ENCODE data around the gene WDR82. TPM values are rescaled to one million over a fixed set of nuclear protein-coding genes. Genes with fewer than 3 reads are reported as not detected.

WDR82 gene
- total RNA-seq, 2 experiments from 2014 or later = 134 to 140 TPM

GRCh38 chr3:52233968-52234367, 44.5 kb downstream of the WDR82 start:
- Mint-ChIP-seq H3K9me3 (no peaks in the 10 kb centered on the region), H3K4me3 (peak overlapping the region; percentile 10), H3K4me1 (peaks cover 48% of the 10 kb centered on the region), H3K27ac (peak overlapping the region; percentile 74), H3K36me3 (peaks cover 23% of the 10 kb centered on the region), H3K27me3 (no peaks in the 10 kb centered on the region)
- ATAC-seq (ENCODE audit: low read depth) (no peak), DNase-seq (no peak)
- POLR2A ChIA-PET = interaction anchor here (1.3 to 30.7 kb wide), 5 partner anchors 9 to 44 kb away, joined by 3 to 1053 read pairs (median 18); partner anchors contain the start of genes GLYCTK, PPM1M, TLR9 and WDR82

- Mint-ChIP-seq H3K27me3 (no peaks in the 10 kb centered on the region), H3K4me1 (peaks cover 45% of the 10 kb centered on the region), H3K27ac (peak overlapping the region; percentile 74), H3K36me3 (peaks cover 23% of the 10 kb centered on the region), H3K4me3 (peak overlapping the region; percentile 8), H3K9me3 (no peaks in the 10 kb centered on the region)
- no peak for DNase-seq
- POLR2A ChIA-PET = interaction anchor here (1.0 to 30.7 kb wide), 4 partner anchors 10 to 45 kb away, joined by 3 to 1053 read pairs (median 79); partner anchors contain the start of genes GLYCTK, TLR9 and WDR82
- no peak for ATAC-seq (ENCODE audit: low read depth)
These were observed 45.3 kb downstream of the WDR82 start for GRCh38 chr3:52233108-52233591.

GRCh38 chr3:52232279-52233107, 46.0 kb downstream of the WDR82 start:
- no peak for DNase-seq
- Mint-ChIP-seq H3K4me3 (peak overlapping the region; percentile 52), H3K27ac (peak overlapping the region; percentile 74), H3K9me3 (no peaks in the 10 kb centered on the region), H3K27me3 (no peaks in the 10 kb centered on the region), H3K4me1 (peaks cover 45% of the 10 kb centered on the region), H3K36me3 (peaks cover 23% of the 10 kb centered on the region)
- POLR2A ChIA-PET = interaction anchor here (1.0 to 30.7 kb wide), 7 partner anchors 8 to 214 kb away, joined by 3 to 1053 read pairs (median 12); partner anchors contain the start of genes GLYCTK and WDR82
- ATAC-seq (ENCODE audit: low read depth) = no peak

DNA sequence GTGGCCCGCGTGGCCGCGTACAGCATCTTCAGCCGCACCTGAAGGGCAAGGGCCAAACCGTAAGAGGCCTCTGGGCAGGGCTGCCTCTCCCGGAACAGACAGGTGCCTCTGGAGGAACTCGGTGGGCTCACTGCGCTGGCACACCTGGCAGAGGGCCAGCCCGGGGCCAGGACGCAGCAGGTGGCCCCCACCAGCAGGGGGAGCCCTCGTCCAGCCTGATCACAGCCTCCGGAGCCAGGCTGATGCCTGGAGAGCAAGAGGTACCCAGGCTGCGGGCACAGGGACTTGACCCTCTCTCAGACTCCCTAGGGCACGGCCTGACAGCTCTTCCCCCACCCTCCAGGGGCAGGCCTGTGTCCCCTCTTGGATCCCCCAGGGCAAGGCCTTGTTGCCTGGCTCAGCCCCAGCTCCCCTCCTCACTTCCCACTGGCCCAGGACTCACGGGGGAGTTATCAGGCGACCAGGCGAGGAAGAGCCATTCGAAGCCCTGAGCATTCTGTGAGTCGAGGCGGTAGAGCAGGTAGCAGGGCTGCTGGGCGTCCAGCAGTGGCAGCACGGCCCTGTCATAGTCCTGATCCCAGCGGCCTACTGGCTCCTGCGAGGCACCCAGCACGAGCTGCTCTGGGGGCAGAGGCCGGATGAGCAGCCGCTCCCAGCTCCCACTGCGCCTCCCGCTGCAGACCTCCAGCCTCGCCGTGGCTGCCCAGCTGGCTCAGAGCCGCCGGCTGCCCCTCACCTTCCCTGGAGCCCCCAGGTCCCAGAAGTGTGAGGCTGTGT, 46.8 kb downstream of the WDR82 start:
- Mint-ChIP-seq H3K27me3 (no peaks in the 10 kb centered on the region), H3K4me1 (peaks cover 44% of the 10 kb centered on the region), H3K36me3 (peaks cover 23% of the 10 kb centered on the region), H3K9me3 (no peaks in the 10 kb centered on the region), H3K4me3 (peak overlapping the region; percentile 50), H3K27ac (peak overlapping the region; percentile 75)
- ATAC-seq (ENCODE audit: low read depth) (peak; percentile 78), DNase-seq (peak; percentile 94)
- POLR2A ChIA-PET = interaction anchor here (0.6 to 30.7 kb wide), 9 partner anchors 9 to 215 kb away, joined by 3 to 1053 read pairs (median 4); partner anchors contain the start of genes GLYCTK and WDR82

DNA sequence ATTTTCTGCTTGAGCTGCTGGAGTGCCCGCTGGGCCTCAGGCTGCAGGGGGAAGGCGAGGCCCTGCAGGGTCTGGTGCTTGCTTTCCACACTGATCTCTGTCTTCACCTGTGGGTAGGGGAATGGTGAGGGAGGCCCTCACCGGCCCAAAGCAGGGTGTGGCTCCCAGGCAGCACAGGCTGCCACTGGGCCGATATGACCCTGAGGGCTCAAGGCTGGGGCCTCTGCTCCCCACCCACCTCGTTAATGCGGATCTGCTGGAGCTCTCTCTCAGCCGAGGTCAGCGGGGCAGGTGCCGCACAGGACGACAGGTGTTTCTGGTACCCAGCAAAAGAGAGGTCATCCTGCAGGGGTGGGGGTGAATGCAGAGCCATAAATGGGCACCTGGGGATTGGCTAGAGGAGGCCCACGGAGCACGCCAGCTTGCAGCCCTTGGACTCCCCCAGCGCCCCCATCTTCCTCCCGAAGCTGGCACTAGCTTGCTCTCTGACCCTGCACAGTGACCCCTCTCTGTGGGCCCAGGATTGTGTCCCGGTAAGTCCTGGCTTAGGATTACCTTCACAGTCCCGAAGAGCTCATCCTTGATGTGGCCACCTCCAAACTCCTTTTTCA, 47.5 kb downstream of the WDR82 start:
- POLR2A ChIA-PET = interaction anchor here (0.8 to 30.7 kb wide), 8 partner anchors 10 to 215 kb away, joined by 3 to 1053 read pairs (median 8); partner anchors contain the start of genes GLYCTK and WDR82
- Mint-ChIP-seq H3K4me1 (peaks cover 47% of the 10 kb centered on the region), H3K36me3 (peaks cover 21% of the 10 kb centered on the region), H3K9me3 (no peaks in the 10 kb centered on the region), H3K4me3 (no peak overlapping the region), H3K27ac (peak overlapping the region; percentile 75), H3K27me3 (no peaks in the 10 kb centered on the region)
- DNase-seq (no peak), ATAC-seq (ENCODE audit: low read depth) (no peak)

- no peak for DNase-seq
- Mint-ChIP-seq H3K9me3 (no peaks in the 10 kb centered on the region), H3K36me3 (peaks cover 16% of the 10 kb centered on the region)
These were observed 48.0 kb downstream of the WDR82 start for GRCh38 chr3:52230461-52230860.

GRCh38 chr3:52229656-52230055, 48.8 kb downstream of the WDR82 start:
- peaks cover 16% of the 10 kb centered on the region for H3K36me3 Mint-ChIP-seq
- ATAC-seq (ENCODE audit: low read depth) = no peak
- DNase-seq = peak; percentile 26
- H3K27ac Mint-ChIP-seq = no peak overlapping the region
- H3K27me3 Mint-ChIP-seq = no peaks in the 10 kb centered on the region
- peaks cover 50% of the 10 kb centered on the region for H3K4me1 Mint-ChIP-seq
- no peak overlapping the region for H3K4me3 Mint-ChIP-seq
- POLR2A ChIA-PET = interaction anchor here (0.6 to 3.7 kb wide), 5 partner anchors 9 to 183 kb away, joined by 3 to 30 read pairs (median 3); partner anchors contain the start of gene WDR82
- no peaks in the 10 kb centered on the region for H3K9me3 Mint-ChIP-seq

More at GRCh38 chr3:52230461-52230860, 48.0 kb downstream of the WDR82 start:
- Mint-ChIP-seq H3K4me3 (no peak overlapping the region), H3K4me1 (peaks cover 50% of the 10 kb centered on the region), H3K27me3 (no peaks in the 10 kb centered on the region), H3K27ac (no peak overlapping the region)
- POLR2A ChIA-PET = interaction anchor here (0.6 to 30.7 kb wide), 6 partner anchors 9 to 182 kb away, joined by 3 to 1053 read pairs (median 16); partner anchors contain the start of genes GLYCTK and WDR82
- ATAC-seq (ENCODE audit: low read depth) = no peak

GRCh38 chr3:52228751-52229291, 49.6 kb downstream of the WDR82 start:
- Mint-ChIP-seq H3K4me1 (peaks cover 52% of the 10 kb centered on the region), H3K36me3 (peaks cover 18% of the 10 kb centered on the region)
- DNase-seq = no peak

DNA sequence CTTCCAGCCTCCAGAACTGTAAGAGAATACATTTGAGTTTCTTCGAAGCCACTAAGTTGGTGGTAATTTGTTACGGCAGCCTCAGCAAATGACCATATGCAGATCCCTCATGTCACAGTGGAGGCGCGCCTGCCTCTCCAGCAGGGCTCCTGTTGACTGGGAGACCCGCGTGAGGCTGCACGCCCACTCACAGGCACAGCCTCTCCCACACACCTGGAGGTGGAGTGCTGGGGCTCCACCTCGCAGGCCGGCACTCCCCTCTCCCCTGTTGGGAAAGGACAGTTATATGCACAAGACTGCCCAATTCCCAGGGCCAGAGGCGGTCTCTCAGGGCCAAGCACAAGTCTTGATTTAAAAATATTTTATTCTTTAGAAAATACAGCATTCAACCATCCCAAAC, 50.2 kb downstream of the WDR82 start:
- H3K27ac Mint-ChIP-seq = no peak overlapping the region
- H3K4me1 Mint-ChIP-seq = peaks cover 54% of the 10 kb centered on the region
- POLR2A ChIA-PET = no interaction called here
- no peaks in the 10 kb centered on the region for H3K9me3 Mint-ChIP-seq
- ATAC-seq (ENCODE audit: low read depth) (no peak), DNase-seq (peak; percentile 32)
- no peaks in the 10 kb centered on the region for H3K27me3 Mint-ChIP-seq
- H3K36me3 Mint-ChIP-seq = peaks cover 18% of the 10 kb centered on the region
- H3K4me3 Mint-ChIP-seq = no peak overlapping the region

More at GRCh38 chr3:52228751-52229291, 49.6 kb downstream of the WDR82 start:
- Mint-ChIP-seq H3K4me3 (no peak overlapping the region), H3K9me3 (no peaks in the 10 kb centered on the region), H3K27ac (no peak overlapping the region), H3K27me3 (no peaks in the 10 kb centered on the region)
- ATAC-seq (ENCODE audit: low read depth) = no peak
- POLR2A ChIA-PET = interaction anchor here (1.0 kb wide), 2 partner anchors 28 to 50 kb away, joined by 3 read pairs; partner anchors contain the start of gene WDR82

- POLR2A ChIA-PET = interaction anchor here (1.0 to 9.0 kb wide), 3 partner anchors 9 to 61 kb away, joined by 3 to 128 read pairs (median 50); partner anchors contain the start of genes TWF2 and WDR82
- H3K27ac Mint-ChIP-seq = peak overlapping the region; percentile 79
- no peak for ATAC-seq (ENCODE audit: low read depth)
- H3K27me3 Mint-ChIP-seq = no peaks in the 10 kb centered on the region
- H3K36me3 Mint-ChIP-seq = peaks cover 18% of the 10 kb centered on the region
- H3K4me1 Mint-ChIP-seq = peaks cover 57% of the 10 kb centered on the region
- DNase-seq = no peak
- H3K4me3 Mint-ChIP-seq = no peak overlapping the region
- no peaks in the 10 kb centered on the region for H3K9me3 Mint-ChIP-seq
These were observed 50.7 kb downstream of the WDR82 start for GRCh38 chr3:52227766-52228165.

DNA sequence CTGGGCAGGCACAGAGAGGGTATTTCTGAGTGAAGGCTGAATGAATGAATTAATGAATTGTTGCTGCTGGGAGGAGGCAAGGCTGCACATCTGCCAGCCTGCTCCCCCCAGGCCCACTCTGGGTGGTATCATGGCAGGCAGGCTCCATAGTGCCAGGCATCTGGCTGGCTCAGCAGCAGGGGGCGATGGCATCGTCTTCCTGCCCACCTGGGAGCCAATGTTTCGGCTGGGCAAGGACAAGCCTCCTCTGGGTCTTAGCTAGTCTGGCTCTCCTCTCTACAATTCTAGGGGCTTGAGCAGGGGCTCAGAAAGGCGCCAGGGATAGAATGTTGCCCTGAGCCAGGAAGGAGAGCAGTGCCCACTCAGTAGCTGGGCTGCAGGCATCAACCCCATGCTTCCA, 51.3 kb downstream of the WDR82 start:
- Mint-ChIP-seq H3K4me1 (peaks cover 55% of the 10 kb centered on the region), H3K27ac (peak overlapping the region; percentile 79), H3K36me3 (peaks cover 20% of the 10 kb centered on the region), H3K27me3 (no peaks in the 10 kb centered on the region), H3K9me3 (no peaks in the 10 kb centered on the region), H3K4me3 (no peak overlapping the region)
- DNase-seq = no peak
- POLR2A ChIA-PET = interaction anchor here (1.0 to 9.0 kb wide), 4 partner anchors 10 to 62 kb away, joined by 3 to 128 read pairs (median 29); partner anchors contain the start of genes TWF2 and WDR82
- no peak for ATAC-seq (ENCODE audit: low read depth)

- Mint-ChIP-seq H3K4me1 (peaks cover 53% of the 10 kb centered on the region), H3K9me3 (no peaks in the 10 kb centered on the region), H3K27ac (peak overlapping the region; percentile 79), H3K36me3 (peaks cover 17% of the 10 kb centered on the region), H3K27me3 (no peaks in the 10 kb centered on the region), H3K4me3 (peak overlapping the region; percentile 70)
- POLR2A ChIA-PET = interaction anchor here (1.4 to 9.0 kb wide), 6 partner anchors 10 to 113 kb away, joined by 3 to 128 read pairs (median 8); partner anchors contain the start of genes GLYCTK, TWF2 and WDR82
- no peak for ATAC-seq (ENCODE audit: low read depth)
- DNase-seq = no peak
These were observed 52.1 kb downstream of the WDR82 start for GRCh38 chr3:52226229-52226817.
